Caki2 (cell line): Measurements from ENCODE around the gene PRKCB. TPM values are rescaled to one million over a fixed set of nuclear protein-coding genes. Genes with fewer than 3 reads are reported as not detected.

ENCODE experiments used
- DNase-seq: peaks from one replicate; pipeline ENCODE4 v3.0.0-alpha.2; 2015; ENCODE audit warnings: low read depth
- in situ Hi-C: cut with HindIII; loops from 2 replicates; pipeline ENCODE4 v1.10.0; 2016; ENCODE audit warnings: low sequenced_read_pairs, low pct_unique_long_range_greater_than_20kb, mixed read lengths
- total RNA-seq: library from RNA; depleted of rRNA; stranded (reverse); fragments of >200 nt; shearing (Covaris generic); gene quantifications from 2 replicates; pipeline ENCODE4 v1.2.3, GENCODE V29; 2014; ENCODE audit warnings: low replicate concordance

The PRKCB gene
- total RNA-seq, 1 experiment from 2014 or later = not detected

DNA sequence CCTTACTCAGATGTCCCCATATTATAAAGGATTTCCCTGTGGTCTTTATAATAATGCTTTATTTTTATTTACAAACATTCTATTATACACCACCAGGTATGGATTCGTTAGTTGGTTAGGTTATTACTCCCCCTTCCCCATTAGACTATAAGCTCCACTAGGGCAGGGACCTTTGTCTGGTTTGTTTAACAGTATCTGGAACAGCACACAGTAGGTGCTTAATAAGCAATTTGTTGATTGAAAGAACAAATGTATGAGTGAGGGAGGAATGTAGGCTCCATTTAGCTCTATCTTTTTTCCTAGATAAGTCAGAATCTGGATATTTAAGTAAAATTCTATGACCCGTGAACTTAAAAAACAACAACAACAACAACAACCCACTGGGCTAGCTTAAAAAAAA, 2.3 kb upstream of the PRKCB start:
- in situ Hi-C loops = no loop called here
- no peak for DNase-seq

DNA sequence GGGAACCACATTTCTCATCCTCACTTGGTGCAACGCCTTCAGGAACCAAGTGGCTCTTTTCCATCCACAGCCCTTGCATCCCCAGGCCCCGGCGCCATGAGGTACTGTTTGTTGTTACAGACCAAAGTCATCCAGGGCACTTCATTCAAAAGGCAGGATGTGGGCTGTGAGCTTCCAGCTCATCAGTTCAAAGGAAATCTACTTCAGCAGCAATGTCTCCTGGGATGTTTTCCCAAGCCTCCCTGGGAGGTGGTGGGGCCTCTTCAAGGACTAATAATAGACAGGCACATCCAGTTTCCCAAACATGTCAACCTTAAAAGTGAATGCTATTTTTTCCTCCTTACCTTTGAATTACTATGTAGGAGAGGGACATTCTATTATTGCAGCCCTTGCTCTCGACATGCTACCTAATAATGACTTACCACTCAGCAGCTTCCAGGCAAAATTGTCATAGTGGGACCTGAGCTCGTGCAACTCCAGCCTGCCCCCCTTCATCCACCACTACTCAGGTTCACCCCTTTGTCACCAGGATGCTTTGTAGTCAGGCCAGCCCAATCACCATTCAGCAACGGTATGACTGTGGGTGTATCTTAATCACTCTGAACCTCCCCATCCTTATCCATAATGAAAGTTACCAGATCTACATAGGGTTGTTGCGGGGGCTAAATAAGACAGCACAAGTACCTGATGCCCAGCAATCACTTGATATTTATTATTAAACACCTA, 1.7 kb upstream of the PRKCB start:
- in situ Hi-C loops = no loop called here
- no peak for DNase-seq

DNA sequence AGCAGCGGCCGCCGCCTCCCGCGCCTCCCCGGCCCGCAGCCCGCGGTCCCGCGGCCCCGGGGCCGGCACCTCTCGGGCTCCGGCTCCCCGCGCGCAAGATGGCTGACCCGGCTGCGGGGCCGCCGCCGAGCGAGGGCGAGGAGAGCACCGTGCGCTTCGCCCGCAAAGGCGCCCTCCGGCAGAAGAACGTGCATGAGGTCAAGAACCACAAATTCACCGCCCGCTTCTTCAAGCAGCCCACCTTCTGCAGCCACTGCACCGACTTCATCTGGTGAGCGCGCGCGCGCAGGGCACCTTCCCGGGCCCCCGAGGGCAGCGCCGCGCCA, 258 bp downstream of the PRKCB start:
- in situ Hi-C loops = no loop called here
- DNase-seq = no peak

DNA sequence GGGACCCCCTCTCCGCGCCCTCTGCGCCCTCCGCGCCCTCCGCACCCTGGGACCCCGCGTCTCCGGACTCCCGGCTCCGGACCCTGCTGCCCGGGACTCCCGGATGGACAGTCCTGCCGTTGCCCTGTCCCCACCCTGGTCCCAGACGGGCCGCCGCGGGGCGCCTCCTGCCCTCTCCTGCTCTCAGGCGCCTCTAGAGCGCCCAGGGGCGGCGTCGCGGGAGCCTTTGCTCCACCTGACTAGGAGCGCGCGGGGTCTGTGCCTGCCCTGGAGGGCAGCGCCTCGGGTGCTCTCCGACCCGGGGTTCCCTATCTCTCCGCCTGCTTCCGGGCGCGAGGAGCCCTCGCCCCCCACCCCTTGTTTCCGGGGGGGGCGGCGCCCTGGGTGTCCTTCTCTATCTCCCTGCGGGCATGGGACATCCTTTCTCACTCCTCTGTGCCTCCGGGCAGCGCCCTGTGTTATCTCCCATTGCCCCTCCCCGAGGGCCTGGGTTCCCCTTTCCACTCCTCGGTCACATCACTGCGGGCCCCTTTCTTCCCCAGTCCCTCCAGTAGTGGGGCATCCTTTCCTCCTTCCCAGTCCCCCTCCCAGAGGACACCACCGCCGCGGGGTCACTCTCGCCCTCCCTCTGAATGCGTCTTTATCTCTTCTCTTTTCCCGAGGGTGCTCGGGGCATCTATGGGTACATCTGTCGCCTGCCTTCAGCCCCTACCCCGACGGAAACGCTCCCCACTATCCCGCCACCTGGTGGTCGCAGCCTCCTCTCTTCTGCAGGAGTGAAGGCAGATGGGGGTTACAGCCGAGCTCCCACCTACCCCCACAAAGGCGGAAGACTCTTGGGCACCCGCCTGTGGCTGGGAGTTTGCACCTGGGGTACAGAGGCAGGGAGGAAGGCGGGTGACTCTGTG, 875 bp downstream of the PRKCB start:
- DNase-seq = no peak
- in situ Hi-C loops = no loop called here

DNA sequence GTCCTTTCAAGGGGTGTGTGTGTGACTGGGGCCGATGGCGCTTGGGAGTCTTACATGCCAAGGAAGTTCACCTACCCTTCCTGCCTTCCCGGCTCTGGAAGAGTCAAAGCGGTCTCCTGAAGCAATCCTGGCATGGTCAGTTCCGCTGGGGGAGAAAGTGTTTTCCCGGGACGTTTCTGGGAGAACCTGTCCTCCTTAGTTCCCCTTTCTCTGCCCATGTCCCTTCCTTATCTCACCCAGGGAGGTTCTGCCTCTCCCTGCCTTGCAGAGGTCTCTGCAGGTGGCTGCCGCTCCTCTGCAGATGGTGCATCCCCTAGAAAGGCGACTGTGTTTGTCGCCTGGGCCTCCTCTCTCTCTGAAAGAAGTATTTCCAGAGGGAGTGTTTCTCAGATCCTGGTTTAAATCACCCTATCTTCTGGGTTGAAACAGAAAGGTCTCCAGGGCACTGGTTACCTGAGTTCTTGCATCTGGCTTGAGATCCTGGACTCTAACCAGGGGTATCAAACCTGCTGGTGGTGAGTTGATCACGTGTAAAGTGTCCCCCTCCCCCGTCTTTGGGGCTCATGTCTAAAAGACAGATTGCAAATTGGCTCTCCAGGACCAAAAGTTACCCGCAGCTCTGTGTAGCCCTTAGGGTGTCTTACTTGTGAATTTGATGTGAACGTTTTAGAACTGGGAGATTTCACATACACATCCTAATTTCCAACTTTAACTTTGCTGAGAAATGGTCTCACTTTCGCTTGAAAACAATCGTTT, 1.9 kb downstream of the PRKCB start:
- in situ Hi-C loops = no loop called here
- DNase-seq = no peak

DNA sequence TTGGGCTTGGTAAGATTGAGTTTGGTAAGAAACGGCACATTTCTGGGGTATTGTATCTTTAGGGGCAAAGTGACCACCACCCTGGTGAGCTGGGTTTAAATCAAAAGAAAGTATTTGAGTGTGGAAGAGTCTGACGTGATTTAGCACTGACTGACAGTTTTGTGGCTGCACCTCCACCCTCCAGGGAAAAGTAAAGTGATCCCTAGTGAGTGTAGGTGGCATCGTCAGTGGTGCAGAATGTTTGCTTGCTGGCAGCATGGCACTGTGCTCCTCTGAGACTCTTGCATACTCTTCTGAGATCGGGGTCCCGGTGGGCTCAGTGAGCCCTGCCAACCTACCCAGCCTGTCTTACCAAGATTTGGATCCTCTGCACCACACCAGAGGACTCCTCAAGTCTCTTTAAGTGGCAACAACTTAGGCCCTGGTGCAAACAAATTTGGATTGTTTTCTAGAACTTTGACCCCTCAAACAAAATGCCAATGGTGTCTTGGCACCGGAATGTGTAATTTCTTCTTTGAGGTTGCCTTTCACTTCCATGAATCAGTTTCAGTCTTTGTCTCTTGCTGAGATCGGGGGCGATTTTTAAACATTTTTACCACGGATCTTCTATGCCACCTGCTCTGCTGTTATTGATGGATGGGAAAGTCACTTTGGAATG, 2.8 kb downstream of the PRKCB start:
- no peak for DNase-seq

DNA sequence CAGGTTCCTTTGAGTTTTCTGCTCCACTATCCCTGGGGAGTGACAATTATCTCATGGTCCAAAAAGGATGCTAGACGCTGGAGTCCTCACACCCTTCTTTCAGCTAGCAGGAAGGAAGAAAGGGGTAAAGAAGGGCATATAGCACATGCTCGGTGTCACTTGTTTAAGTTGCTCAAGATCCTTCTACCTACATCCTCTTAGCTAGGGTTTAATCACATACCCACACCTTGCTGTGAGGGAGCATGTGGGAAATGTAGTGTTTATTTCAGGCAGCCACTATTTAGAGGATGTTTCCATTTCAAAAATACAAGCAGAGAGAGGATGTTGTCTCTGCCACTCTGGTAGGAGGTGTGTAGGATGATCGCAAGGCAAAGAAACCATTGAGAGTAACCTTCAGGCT, 4.5 kb downstream of the PRKCB start:
- DNase-seq = no peak
- in situ Hi-C loops = no loop called here

More for the DNA sequence above, 2.8 kb downstream of the PRKCB start:
- in situ Hi-C loops = no loop called here

DNA sequence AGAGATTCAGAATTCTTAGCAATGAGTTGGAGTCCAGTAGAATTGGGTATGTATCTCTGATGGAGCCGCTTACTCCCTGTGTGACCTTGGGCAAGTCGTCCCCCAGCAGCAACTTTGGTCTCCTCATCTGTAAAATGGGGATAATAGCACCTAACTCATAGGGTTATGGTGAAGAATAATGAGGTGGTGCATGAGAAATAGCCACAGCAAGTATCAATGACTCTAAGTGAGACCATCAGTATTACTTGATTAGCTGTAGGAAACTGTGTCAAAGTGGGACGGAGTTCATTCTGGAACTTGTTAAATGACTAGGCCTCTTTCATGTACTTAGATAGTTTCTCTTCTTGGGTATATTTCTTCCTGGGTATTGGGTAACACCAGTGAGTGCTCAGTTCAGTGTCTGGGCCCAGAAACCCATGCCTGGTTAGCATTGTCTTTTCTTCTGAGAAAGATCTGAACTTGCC, 6.4 kb downstream of the PRKCB start:
- in situ Hi-C loops = no loop called here
- no peak for DNase-seq

DNA sequence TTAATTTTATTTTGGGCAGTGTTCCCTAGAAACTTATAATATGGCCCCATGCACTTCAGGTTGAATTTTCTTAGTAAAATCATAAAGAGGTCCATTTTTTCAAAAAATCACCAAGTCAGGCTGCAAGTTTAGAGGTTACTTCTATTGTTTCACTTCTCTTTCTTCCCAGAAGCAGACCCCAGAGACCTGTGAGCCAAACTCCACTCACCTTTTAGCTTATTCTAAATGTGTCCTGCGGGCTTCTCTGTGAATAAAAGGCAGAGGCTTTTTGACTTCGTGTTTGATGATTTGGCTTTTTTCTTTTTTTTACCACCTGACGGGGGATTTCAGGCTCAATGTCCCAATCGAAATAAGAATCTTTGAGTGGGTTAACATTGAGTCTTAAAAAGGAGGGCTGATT, 7.4 kb downstream of the PRKCB start:
- in situ Hi-C loops = no loop called here
- DNase-seq = no peak

DNA sequence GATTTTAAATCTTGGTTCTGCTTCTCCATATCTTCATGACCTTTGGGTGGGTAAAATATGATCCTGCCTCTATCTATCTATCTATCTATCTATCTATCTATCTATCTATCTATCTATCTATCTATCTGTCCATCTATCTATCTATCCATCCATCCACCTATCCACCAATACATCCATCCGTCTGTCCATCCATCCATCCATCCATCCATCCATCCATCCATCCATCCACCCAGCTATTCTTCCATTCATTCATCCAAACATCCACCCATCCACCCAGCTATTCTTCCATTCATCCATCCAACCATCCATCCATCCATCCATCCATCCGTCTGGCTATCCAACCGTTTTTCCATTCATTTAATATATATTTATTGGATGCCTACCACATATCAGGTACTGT, 11.5 kb downstream of the PRKCB start:
- in situ Hi-C loops = no loop called here
- DNase-seq = no peak

DNA sequence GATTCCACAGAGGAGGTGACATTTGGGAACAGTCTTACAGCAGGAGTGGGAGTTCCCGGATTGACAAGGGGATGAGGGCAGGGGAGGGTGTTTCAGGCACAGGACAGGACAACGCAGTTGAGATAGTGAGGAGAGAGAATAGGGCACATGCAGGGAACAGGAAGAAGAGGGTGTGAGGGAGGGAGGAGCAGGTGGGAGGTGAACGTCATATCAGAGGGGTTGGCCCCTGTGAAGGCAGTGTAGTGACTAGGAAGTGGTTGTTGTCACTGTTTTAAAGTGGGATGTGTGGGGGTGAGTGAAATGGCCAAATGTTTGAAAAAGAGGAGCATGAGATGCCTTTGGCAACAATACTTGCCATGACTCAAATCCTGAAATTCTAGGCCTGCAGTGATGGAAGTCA, 12.2 kb downstream of the PRKCB start:
- DNase-seq = no peak
- in situ Hi-C loops = no loop called here

DNA sequence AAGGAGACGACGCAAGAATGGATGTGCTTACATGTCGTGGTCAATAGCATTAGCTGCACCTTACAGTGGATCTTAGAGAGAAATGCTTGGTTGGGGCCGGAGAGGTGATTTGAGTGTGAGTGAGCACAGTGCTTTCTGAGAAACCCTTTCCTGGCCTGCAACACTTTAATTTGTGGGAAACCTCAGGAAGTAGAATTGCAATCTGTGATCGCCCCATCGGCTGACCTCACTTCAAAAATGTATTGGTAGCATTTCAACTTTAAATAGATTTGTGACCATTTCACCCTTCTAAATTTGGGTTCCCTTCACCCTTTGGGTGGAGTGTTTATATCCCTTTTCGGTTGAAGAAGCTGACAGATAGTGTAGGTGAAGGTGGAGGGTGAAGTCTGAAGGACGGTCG, 13.2 kb downstream of the PRKCB start:
- no peak for DNase-seq
- in situ Hi-C loops = no loop called here

DNA sequence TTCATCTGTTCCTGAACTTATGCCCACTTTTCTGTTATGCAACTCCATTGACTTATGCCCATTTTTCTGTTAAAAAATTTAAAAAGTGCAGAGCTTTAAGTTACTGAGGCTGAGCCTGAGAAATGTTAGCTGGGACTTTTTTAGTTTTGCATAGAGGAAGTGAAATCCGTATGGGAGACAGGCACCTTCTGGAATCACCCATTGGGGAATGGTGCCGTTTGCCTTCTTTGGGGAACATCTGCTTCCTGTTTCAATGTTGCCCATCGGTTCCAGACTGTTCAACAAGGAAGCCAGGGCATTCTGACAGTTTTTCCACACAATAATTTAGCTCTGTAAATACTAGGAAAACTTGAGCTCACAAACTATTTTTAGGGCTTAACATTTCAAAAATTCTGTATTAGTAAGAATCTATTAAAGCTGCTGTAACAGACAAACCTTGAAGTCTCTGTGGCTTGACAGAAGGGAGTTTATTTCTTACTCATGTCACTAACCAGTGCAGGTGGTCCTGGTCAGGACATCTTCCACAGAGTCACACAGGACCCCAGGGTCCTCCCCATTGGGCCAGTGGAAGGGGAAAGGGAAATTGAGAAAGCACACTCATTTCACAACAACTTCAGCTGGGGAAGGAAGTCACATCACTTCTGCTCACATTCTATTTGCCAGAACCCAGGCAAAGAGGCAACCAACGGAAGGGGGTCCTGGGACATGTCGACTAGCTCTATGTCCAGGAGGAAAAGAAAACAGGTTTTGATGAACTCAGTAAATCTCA, 17.2 kb downstream of the PRKCB start:
- no peak for DNase-seq
- in situ Hi-C loops = no loop called here

DNA sequence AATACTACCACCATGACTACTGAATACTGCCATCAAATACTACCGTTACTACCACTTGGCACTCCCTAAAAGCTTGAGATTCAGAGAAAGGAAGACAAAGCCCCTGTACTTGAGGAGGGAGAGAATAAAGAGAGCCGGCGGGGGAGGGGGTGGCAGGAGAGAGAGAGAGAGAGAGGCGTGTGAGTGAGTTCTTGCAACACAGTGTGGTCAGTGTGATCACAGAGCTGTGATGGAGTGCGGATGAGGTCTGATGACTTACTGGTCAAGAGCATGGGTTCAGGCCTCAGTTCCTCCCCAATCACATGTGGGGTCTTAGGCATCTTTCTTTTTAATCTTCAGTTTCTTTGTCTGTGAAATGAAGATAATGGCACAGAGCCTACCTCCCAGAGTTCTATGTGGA, 19.2 kb downstream of the PRKCB start:
- in situ Hi-C loops = no loop called here
- DNase-seq = no peak

DNA sequence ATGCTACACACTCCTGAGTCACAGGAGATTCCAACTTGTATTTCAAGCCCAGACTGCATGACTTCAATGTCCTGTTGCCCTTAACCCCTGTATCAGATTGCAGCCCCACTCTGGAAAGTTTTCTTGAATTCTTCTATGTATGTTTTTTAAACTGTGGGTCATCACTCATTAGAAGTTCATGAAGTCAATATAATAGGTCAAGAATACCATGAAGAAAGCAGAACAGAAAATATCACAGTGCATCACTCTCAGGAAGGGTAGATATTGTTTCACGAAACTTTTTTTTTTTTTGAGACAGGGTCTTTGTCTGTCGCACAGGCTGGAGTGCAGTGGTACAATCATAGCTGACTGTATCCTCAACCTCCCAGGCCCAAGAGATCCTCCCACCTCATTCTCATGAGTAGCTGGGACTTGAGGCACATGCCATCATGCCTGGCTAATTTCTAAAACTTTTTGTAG, 20.5 kb downstream of the PRKCB start:
- in situ Hi-C loops = no loop called here
- DNase-seq = no peak

DNA sequence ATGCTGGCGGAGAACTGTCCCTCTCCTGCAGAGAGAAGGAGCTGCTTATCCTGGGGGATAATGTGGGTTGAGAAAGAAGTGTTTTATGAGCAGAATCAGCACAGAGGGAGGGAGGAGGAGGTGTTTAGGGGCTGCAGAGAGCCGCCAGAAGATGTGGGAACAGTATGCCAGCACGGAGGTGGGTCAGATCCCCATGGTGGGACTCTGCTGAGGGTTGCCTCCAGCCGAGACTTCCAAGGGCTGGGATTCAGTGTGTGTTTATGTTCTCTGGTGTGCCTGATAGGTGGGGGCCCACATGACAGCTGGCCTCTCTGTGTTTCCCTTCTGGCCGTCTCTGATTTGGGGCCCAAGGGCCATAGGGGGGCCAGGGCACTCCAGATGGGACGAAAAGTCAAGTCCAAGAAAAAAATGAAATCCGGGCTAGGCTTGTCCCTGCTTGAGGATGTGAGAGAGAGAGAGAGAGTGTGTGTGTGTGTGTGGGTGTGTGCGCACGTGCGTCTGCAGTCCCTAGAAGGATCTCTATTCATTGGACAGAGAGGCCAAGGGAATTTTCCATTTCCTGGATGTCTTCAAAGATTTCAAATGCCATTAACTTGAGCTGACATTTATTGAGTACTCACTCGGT, 21.6 kb downstream of the PRKCB start:
- in situ Hi-C loops = no loop called here
- no peak for DNase-seq

DNA sequence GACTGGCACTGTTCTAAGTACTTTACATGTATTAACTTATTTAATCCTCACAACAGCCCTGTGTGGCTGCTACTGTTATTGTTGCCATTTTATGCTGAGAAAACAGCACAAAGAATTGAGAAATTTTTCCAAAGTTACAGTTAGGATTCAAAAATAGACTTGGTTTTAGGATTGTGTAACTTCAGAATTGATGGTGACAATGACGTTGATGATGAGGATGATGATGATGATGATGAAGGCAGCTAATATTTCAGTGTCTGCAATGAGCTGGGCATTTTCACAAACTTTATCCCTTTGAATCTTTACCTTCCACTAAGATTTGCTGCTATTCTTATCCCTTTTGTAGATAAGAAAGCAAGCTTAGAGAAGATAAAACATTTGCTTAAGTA, 22.1 kb downstream of the PRKCB start:
- in situ Hi-C loops = no loop called here

More for the DNA sequence above, 22.1 kb downstream of the PRKCB start:
- no peak for DNase-seq
